ENCODE data around the gene ERGIC1.

The ERGIC1 gene

GRCh38 chr5:172832383-172833315, 1.4 kb upstream of the ERGIC1 start:
- no peaks in the 10 kb centered on the region for H3K27me3 ChIP-seq (ENCODE audit: insufficient read depth, low read length)
- peaks cover 6% of the 10 kb centered on the region for H3K36me3 ChIP-seq (ENCODE audit: insufficient read depth, low read length)
- no peak overlapping the region for H3K9ac ChIP-seq (ENCODE audit: low read depth, low read length)
- no peak overlapping the region; the same call in 1 of the 2 replicates for H3K27ac ChIP-seq (ENCODE audit: low read depth, low read length)
- peaks cover 26% of the 10 kb centered on the region for H3K4me1 ChIP-seq (ENCODE audit: insufficient read depth, low read length)
- WGBS = 89% methylated on average over 14 of the region's 14 CpGs
- H3K4me3 ChIP-seq (ENCODE audit: low read length) = no peak overlapping the region
- no peaks in the 10 kb centered on the region for H3K9me3 ChIP-seq (ENCODE audit: insufficient read depth, low read depth, low read length)

- H3K9ac ChIP-seq (ENCODE audit: low read depth, low read length) = peak overlapping the region; percentile 46
- no peaks in the 10 kb centered on the region for H3K27me3 ChIP-seq (ENCODE audit: insufficient read depth, low read length)
- H3K9me3 ChIP-seq (ENCODE audit: insufficient read depth, low read depth, low read length) = no peaks in the 10 kb centered on the region
- H3K4me3 ChIP-seq (ENCODE audit: low read length) = peak overlapping the region; percentile 87
- H3K27ac ChIP-seq (ENCODE audit: low read depth, low read length) = peak overlapping the region; percentile 94; the same call in 1 of the 2 replicates
- WGBS = 52% methylated on average over 6 of the region's 6 CpGs
- H3K4me1 ChIP-seq (ENCODE audit: insufficient read depth, low read length) = peaks cover 22% of the 10 kb centered on the region
- H3K36me3 ChIP-seq (ENCODE audit: insufficient read depth, low read length) = peaks cover 6% of the 10 kb centered on the region
These were observed 722 bp upstream of the ERGIC1 start for GRCh38 chr5:172833372-172833685.

GRCh38 chr5:172834415-172835289, 601 bp downstream of the ERGIC1 start:
- Histone ChIP-seq H3K36me3 (ENCODE audit: insufficient read depth, low read length) (peaks cover 6% of the 10 kb centered on the region), H3K9ac (ENCODE audit: low read depth, low read length) (peak overlapping the region; percentile 83), H3K4me1 (ENCODE audit: insufficient read depth, low read length) (peaks cover 22% of the 10 kb centered on the region), H3K27me3 (ENCODE audit: insufficient read depth, low read length) (no peaks in the 10 kb centered on the region), H3K9me3 (ENCODE audit: insufficient read depth, low read depth, low read length) (no peaks in the 10 kb centered on the region), H3K4me3 (ENCODE audit: low read length) (peak overlapping the region; percentile 87), H3K27ac (ENCODE audit: low read depth, low read length) (peak overlapping the region; percentile 85)
- under 1% methylated on average over 32 of the region's 32 CpGs for WGBS

GRCh38 chr5:172835290-172835993, 1.4 kb downstream of the ERGIC1 start:
- Histone ChIP-seq H3K27me3 (ENCODE audit: insufficient read depth, low read length) (no peaks in the 10 kb centered on the region), H3K27ac (ENCODE audit: low read depth, low read length) (no peak overlapping the region), H3K4me3 (ENCODE audit: low read length) (peak overlapping the region; percentile 87), H3K4me1 (ENCODE audit: insufficient read depth, low read length) (peaks cover 22% of the 10 kb centered on the region), H3K36me3 (ENCODE audit: insufficient read depth, low read length) (peaks cover 6% of the 10 kb centered on the region), H3K9me3 (ENCODE audit: insufficient read depth, low read depth, low read length) (no peaks in the 10 kb centered on the region), H3K9ac (ENCODE audit: low read depth, low read length) (peak overlapping the region; percentile 83; the same call in 1 of the 2 replicates)
- WGBS = 80% methylated on average over 13 of the region's 13 CpGs

GRCh38 chr5:172835994-172836356, 1.9 kb downstream of the ERGIC1 start:
- no peak overlapping the region for H3K9ac ChIP-seq (ENCODE audit: low read depth, low read length)
- WGBS = 86% methylated on average over 4 of the region's 4 CpGs
- no peak overlapping the region for H3K27ac ChIP-seq (ENCODE audit: low read depth, low read length)
- H3K9me3 ChIP-seq (ENCODE audit: insufficient read depth, low read depth, low read length) = no peaks in the 10 kb centered on the region
- no peaks in the 10 kb centered on the region for H3K27me3 ChIP-seq (ENCODE audit: insufficient read depth, low read length)
- H3K4me3 ChIP-seq (ENCODE audit: low read length) = 0 out of 2 replicates have a peak overlapping the region, but pooled peaks have one; percentile 87
- peaks cover 6% of the 10 kb centered on the region for H3K36me3 ChIP-seq (ENCODE audit: insufficient read depth, low read length)
- H3K4me1 ChIP-seq (ENCODE audit: insufficient read depth, low read length) = peaks cover 21% of the 10 kb centered on the region

- 95% methylated on average over 7 of the region's 7 CpGs for WGBS
- no peak overlapping the region for H3K4me3 ChIP-seq (ENCODE audit: low read length)
- H3K4me1 ChIP-seq (ENCODE audit: insufficient read depth, low read length) = peaks cover 17% of the 10 kb centered on the region
- H3K27me3 ChIP-seq (ENCODE audit: insufficient read depth, low read length) = no peaks in the 10 kb centered on the region
- H3K27ac ChIP-seq (ENCODE audit: low read depth, low read length) = no peak overlapping the region
- no peaks in the 10 kb centered on the region for H3K9me3 ChIP-seq (ENCODE audit: insufficient read depth, low read depth, low read length)
- H3K36me3 ChIP-seq (ENCODE audit: insufficient read depth, low read length) = peaks cover 6% of the 10 kb centered on the region
- H3K9ac ChIP-seq (ENCODE audit: low read depth, low read length) = no peak overlapping the region
These were observed 3.6 kb downstream of the ERGIC1 start for GRCh38 chr5:172837640-172838039.

GRCh38 chr5:172838151-172838875, 4.3 kb downstream of the ERGIC1 start:
- H3K4me3 ChIP-seq (ENCODE audit: low read length) = no peak overlapping the region
- no peaks in the 10 kb centered on the region for H3K27me3 ChIP-seq (ENCODE audit: insufficient read depth, low read length)
- no peak overlapping the region for H3K9ac ChIP-seq (ENCODE audit: low read depth, low read length)
- 92% methylated on average over 3 of the region's 3 CpGs for WGBS
- no peak overlapping the region for H3K27ac ChIP-seq (ENCODE audit: low read depth, low read length)
- H3K4me1 ChIP-seq (ENCODE audit: insufficient read depth, low read length) = peaks cover 12% of the 10 kb centered on the region
- no peaks in the 10 kb centered on the region for H3K9me3 ChIP-seq (ENCODE audit: insufficient read depth, low read depth, low read length)
- H3K36me3 ChIP-seq (ENCODE audit: insufficient read depth, low read length) = peaks cover 6% of the 10 kb centered on the region

- Histone ChIP-seq H3K36me3 (ENCODE audit: insufficient read depth, low read length) (peaks cover 6% of the 10 kb centered on the region), H3K9me3 (ENCODE audit: insufficient read depth, low read depth, low read length) (no peaks in the 10 kb centered on the region), H3K9ac (ENCODE audit: low read depth, low read length) (no peak overlapping the region), H3K4me3 (ENCODE audit: low read length) (no peak overlapping the region), H3K4me1 (ENCODE audit: insufficient read depth, low read length) (peaks cover 10% of the 10 kb centered on the region), H3K27me3 (ENCODE audit: insufficient read depth, low read length) (no peaks in the 10 kb centered on the region), H3K27ac (ENCODE audit: low read depth, low read length) (no peak overlapping the region)
- 88% methylated on average over 13 of the region's 13 CpGs for WGBS
These were observed 5.8 kb downstream of the ERGIC1 start for GRCh38 chr5:172839669-172840431.

- H3K27ac ChIP-seq (ENCODE audit: low read depth, low read length) = no peak overlapping the region
- H3K4me3 ChIP-seq (ENCODE audit: low read length) = no peak overlapping the region
- peaks cover 6% of the 10 kb centered on the region for H3K36me3 ChIP-seq (ENCODE audit: insufficient read depth, low read length)
- H3K9me3 ChIP-seq (ENCODE audit: insufficient read depth, low read depth, low read length) = no peaks in the 10 kb centered on the region
- H3K4me1 ChIP-seq (ENCODE audit: insufficient read depth, low read length) = peaks cover 5% of the 10 kb centered on the region; the same call in 1 of the 2 replicates
- H3K9ac ChIP-seq (ENCODE audit: low read depth, low read length) = no peak overlapping the region
- no peaks in the 10 kb centered on the region for H3K27me3 ChIP-seq (ENCODE audit: insufficient read depth, low read length)
- WGBS = 95% methylated on average over 12 of the region's 12 CpGs
These were observed 6.5 kb downstream of the ERGIC1 start for GRCh38 chr5:172840432-172841154.
